Activated CD4-positive, alpha-beta T cell treated with anti-CD3 and anti-CD28 coated beads for 1 hour (primary cell): ENCODE measurements around the gene POLD1.
A peak's percentile ranks its signal among the peaks of the same experiment; 100 is the strongest.
"Not testable (repeated sequence)": the region's sequence is repeated elsewhere in the genome, so short reads cannot be mapped to it uniquely, and the experiment has no call there.

Experiments
- DNase-seq: peaks from one replicate; pipeline ENCODE4 v3.0.0-alpha.2; 2020

Gene POLD1

DNA sequence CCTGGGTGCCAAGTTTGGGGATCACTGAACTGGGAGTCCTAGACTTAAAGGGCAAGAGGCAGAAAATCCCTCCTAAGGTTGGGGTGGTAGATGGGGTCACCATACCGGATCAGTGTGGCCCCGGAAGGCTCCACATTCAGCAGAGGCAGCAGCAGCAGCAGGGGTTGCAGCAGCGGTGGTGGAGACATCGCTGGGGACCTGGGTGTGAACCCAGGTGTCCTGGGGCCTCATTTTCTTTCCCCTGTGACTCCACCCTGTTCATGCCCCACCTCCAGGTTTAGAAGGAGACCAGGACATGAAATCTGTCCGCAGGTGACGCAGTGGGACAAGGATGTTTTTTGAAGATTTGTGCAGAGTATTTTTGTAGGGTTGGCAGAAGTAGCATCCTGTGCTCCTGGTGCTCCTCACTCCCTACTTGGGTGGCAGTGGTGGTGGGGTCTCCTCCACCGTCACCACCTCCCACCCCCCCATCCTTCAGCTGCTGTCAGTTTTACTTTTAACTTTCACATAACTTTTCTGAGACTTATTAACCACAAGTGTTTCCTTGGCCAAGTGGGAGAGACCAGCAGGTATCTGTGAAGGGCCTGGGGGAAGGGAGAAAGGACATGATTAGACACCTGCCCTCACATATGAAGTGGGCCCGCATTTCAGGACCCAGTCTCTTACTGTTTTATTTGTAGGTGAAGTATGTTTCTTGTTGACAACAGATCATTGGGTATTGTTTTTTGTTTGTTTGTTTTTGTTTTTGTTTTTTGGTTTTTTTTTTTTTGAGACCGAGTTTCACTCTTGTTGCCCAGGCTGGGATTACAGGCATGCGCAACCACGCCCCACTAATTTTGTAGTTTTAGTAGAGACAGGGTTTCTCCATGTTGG lies 18.5 kb upstream of the POLD1 start, which contains the start of gene NAPSA:
Gene NAPSA (minus strand): TSS at position 206 of the 873 bp plus-strand sequence. CDS start 18 bp downstream, at position 188.
- no peak for DNase-seq

DNA sequence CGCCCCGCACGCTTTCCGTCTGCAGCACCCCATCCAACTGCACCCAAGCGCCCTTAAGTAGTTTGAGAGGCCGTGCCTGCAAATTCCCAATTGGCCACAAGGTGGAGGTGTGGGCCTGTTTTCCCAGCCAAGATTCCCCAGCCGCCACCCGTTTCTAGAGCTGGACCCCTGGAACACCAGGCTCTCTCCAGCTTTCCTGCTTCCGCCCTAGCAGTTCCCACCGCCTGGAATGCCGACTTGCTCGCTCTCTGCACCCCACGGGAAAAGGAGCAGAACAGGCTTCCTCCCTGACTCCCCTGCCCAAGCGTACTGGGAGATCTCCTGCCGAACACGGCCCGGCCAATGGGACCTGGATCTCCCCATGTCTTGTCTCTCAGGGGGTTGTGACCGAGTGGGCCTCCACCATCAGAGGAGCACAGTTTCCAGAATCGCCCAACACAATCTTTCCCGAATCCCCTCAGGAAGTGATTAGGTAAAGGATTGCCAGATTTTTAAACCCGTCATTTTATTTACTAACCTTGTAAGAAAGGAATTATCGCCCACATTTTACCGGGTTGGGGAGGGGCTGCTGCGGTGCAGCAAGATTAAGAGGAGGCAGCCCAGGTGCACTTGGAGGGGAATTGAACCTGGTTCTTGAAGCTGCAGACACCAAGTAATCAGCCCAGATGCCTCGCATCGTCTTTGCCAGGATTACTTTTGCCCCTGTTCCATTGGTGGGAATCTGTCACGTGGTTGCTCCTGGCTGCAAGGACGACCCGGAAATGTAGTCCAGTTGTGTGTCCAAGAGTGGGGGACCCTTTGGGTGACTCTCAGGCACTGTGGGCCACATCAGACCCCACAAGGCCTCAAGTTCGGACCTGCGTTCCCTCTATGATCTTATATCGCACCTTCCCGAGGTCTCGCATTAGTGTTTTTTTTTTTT lies 15.2 kb upstream of the POLD1 start:
- peak; percentile 65 for DNase-seq

- DNase-seq, result no peak
Observed at GRCh38 chr19:50371914-50372475, 12.2 kb upstream of the POLD1 start.

- DNase-seq, result peak; percentile 92
Observed at GRCh38 chr19:50376166-50377050, 7.7 kb upstream of the POLD1 start, which contains the start of gene NR1H2. Gene NR1H2, plus strand, starts transcription at chr19:50376457. Its CDS starts 1,149 bp downstream, at chr19:50377606.

DNA sequence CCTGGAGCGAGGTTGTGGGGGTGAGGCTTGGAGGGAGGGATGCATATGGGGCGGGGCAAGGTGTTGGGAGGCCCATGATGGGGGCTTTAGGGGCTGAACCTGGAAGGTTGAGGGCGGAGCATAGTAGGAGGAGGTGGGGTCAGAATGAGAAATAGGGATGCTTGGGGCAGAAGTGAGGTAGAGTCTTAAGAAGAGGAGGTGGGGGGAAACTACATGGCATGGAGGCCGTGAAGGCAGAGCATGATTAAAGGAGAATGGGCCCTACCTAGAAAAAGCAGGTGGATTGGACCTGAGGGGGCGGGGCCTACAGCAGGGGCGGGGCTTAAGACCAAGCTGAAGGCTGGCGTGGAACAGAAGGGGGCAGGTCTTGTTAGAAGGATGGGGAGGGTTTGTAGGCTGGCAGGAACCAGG lies 7.1 kb upstream of the POLD1 start:
- DNase-seq, result peak; percentile 32

- no peak for DNase-seq
Observed at GRCh38 chr19:50377517-50377916, 6.6 kb upstream of the POLD1 start.

GRCh38 chr19:50378169-50378862 lies 5.8 kb upstream of the POLD1 start:
- no peak for DNase-seq

DNA sequence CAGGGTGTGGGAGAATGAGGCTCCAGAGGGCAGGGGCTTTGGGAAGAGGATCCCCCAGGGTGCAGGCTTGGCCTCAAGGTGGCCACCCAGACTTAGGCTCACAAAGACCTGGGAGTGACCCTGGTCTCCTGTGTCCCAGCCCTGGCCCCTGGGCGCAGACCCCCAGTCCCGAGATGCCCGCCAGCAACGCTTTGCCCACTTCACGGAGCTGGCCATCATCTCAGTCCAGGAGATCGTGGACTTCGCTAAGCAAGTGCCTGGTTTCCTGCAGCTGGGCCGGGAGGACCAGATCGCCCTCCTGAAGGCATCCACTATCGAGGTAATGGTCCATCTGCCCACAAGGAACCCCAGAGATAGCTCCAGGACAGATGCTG lies 5.3 kb upstream of the POLD1 start:
- DNase-seq, result no peak

GRCh38 chr19:50379602-50380001 lies 4.5 kb upstream of the POLD1 start:
- DNase-seq, result no peak

GRCh38 chr19:50380137-50380536 lies 4.0 kb upstream of the POLD1 start:
- no peak for DNase-seq

GRCh38 chr19:50380751-50381151 lies 3.4 kb upstream of the POLD1 start:
- no peak for DNase-seq

DNA sequence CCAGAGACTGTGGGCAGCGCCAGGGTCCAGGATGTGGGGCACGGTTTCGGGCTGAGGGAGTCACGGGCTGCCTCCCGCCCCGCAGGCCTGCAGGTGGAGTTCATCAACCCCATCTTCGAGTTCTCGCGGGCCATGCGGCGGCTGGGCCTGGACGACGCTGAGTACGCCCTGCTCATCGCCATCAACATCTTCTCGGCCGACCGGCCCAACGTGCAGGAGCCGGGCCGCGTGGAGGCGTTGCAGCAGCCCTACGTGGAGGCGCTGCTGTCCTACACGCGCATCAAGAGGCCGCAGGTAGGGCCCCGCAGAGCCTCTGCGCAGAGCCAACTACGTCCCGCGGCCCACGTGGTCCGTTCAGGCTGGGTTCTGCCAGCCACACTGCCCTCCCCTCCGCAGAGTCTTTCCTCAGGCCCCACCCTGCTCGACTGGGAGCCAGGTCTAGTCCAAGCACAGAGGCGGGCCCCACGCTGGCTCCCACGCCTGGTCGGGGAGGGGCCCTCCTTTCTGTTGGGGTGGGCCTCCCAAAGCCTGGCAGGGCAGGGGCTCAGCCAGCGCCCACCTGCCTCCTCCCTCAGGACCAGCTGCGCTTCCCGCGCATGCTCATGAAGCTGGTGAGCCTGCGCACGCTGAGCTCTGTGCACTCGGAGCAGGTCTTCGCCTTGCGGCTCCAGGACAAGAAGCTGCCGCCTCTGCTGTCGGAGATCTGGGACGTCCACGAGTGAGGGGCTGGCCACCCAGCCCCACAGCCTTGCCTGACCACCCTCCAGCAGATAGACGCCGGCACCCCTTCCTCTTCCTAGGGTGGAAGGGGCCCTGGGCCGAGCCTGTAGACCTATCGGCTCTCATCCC lies 2.0 kb upstream of the POLD1 start:
- no peak for DNase-seq

DNA sequence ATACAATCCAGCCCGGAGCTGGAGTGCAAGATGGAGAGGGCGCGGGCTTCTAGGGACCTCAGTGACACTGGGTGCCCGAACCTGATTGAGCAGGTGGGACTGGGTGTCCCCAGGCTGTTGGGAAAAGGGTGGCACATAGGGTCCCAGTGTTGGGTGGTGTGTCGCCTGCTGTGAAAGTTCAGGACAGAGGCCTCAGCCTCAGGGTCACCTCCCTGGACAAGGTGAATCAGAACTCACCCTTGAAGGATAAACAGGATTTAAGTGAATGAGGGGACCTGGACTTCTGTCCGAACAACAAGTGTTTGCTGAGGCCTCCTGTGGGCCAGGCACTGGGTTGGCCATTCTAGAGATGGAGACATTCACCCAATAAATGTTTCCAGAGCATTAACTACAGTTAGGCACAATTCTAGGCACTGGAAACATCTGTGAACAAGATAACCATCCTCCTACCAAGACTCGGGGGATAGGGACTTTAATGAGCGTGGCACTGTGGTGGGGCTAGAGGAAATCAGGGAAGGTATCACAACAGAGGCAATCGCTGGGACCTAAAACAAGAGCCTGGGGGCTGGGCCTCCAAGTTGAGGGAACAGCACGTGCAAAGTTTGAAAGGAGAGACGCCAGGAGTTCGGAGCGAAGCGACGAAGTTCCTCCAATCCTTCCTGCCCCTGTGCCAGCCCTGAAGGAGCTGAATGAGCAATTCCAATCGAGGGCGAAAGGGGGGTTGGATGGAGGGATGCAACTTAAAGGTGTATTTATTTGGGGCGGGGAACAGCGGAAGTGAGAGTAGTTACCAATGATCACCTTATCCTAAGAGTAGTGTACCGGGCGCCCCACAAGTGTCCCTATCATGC lies 921 bp upstream of the POLD1 start:
- DNase-seq, result no peak

DNA sequence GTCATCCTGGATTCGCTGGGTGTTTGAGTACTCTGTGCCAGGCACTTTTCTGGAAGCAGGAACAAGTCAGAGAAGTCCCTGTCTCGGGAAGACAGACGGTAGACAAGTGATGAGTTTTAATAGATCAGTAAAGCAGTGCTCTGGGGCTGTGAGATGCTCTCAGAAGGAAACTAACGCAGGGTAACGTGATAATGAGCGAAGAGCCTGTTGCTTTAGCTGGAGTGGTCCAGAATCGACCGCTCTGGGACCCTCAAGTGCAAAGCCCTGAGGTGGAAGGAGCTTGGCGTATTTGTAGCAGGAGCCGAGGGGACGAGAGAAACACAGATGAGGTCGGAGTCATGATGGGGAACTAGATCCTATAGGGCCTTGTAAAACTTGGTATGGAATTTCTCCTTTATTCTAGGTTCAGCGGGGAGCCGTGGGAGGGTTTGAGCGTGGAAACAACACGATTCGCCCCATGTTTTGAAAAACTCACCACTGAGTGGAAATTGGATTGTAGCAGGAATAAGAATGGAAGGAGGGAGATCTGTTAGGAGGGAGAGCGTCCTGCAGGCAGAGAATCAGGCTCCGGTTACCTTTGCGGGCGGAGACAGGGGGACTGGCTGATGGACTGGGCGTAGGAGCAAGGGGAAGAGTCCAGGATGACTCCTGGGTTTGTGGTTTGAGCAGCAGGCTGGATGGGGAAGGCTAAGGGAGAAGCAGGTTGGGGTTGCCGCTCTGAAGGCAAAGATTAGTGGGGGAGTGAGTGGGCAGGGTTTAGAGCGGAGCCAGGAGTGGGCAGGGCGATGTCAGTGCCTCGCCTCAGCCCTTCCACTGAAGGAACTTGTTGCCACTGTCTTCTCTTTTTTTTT lies 763 bp downstream of the POLD1 start:
- DNase-seq, result no peak

DNA sequence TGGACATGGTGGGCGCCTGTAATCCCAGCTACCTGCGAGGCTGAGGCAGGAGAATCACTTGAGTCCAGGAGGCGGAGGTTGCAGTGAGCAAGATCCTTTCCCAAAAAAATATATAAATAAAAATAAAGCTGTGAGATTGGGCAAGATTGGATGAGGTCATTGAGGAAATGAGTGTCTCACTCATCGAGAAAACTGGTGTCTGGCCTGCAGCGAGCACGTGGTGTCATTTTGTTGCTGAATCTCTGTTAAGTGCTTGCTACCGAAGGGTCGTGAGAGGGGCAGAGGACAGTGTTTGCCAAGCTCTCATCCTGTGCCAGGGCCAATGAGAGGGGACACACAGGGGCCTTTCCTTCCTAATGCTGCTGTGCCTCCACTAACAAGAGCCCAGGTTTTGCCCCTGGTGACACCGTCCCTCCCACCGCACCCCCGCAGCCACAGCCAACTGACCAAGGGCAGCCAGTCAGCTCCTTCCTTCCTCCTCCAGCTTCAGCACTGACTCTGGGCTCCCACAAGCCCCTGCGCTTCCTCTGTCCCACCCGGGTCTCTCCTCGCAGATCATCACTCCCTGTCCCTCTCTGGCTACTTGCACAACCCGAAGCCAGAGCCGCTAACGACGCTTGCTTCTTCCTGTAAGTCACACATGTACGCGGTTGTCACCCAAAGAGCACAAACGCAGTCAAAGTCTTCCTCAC lies 3.2 kb downstream of the POLD1 start:
- DNase-seq, result no peak

DNA sequence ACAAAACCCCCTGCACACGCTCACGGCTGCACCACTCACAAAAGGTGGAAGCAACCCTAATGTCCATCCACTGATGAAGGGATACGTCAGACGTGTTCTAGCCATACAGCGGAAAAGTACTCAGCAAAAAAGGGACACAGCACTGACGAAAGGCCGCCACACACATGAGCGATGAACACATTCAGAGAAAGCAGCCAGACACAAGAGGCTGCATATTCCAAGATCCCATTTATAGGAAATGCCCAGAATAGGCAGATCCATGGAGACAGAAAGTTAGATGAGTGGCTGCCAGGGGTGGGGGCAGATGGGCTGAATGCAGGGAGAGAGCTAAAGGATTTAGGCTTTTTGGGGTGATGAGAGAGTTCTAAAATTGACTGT lies 3.7 kb downstream of the POLD1 start:
- DNase-seq, result no peak

- DNase-seq, result not testable (repeated sequence)
Observed at GRCh38 chr19:50390295-50390694, 6.1 kb downstream of the POLD1 start.

DNA sequence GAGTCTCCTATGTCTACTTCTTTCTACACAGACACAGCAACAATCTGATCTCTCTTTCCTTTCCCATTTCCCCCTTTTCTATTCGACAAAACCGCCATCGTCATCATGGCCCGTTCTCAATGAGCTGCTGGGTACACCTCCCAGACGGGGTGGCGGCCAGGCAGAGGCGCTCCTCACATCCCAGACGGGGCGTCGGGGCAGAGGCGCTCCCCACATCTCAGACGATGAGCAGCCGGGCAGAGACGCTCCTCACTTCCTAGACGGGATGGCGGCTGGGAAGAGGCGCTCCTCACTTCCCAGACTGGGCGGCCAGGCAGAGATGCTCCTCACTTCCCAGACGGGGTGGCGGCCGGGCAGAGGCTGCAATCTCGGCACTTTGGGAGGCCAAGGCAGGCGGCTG lies 6.8 kb downstream of the POLD1 start:
- DNase-seq, result not testable (repeated sequence)
